NCI-H2196 (cell line): Measurements from ENCODE around the gene ESR1.

Experiments used
- DNase-seq: peaks from one replicate; lab custom pipeline; 2025; ENCODE audit not compliant: unreplicated experiment; lab: John Stamatoyannopoulos, UW

Gene ESR1

GRCh38 chr6:152089992-152090391, 282.5 kb downstream of the ESR1 start:
- no peak for DNase-seq

DNA sequence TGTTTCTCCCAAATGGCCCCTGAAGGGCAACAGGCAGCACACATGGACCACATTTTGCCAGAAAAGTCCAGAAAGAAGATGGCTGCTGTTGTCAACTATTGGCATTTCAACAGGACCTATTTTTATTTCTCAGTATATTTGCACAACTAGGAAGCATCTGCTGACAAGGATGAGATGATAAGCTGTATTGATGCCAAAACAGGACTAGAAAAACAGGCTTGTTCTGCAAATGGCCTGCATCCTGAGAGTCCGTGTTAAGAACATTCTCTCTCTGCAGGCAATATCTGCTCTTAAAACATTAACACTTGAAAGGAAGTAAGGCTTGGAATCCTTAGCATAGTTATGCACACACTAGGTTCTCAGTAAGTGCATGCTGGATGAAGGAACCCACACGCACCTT, 283.7 kb downstream of the ESR1 start:
- no peak for DNase-seq

GRCh38 chr6:152091851-152092341, 284.4 kb downstream of the ESR1 start:
- DNase-seq: no peak

- DNase-seq: no peak
These were observed 286.2 kb downstream of the ESR1 start for GRCh38 chr6:152093711-152094110.

DNA sequence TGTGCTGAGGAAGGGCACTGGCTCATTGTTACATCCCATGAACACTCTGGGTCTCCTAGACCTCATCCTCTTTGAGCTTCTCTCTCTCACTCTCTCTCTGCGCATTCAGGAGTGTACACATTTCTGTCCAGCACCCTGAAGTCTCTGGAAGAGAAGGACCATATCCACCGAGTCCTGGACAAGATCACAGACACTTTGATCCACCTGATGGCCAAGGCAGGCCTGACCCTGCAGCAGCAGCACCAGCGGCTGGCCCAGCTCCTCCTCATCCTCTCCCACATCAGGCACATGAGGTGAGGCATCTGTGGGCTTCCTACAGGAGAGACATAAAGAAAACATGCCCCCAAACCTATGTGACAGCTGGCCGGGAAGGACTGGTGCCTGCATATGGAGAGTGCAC, 286.8 kb downstream of the ESR1 start:
- DNase-seq: no peak

DNA sequence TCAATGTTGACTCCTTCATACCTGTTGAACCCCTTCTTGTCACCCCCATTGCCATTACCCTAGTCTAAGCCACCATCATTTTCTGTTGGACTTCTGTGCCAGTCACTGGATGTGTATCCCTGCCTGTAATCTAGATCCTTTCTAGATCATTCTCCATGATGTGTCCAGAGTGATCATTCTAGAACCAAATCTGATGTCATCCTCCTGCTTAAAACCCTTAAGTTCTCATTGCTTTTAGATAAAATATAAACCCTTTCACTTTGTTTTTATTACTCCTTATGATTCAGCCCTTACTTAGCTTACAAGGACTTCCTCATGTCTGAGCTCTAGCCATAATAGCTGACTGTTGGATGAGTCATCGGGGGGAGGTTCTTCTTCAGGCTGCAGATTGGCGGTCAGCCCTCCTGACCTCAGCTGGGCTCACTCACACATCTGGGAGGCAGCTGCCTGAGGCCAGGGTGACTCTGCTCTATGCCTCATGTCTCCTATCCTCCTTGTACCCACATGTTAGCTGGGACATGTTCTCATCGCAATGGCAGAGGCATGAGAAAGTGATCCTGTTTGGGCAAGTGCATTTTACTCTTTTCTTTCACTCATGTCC, 287.6 kb downstream of the ESR1 start:
- DNase-seq: peak; percentile 4

GRCh38 chr6:152096863-152097496, 289.5 kb downstream of the ESR1 start:
- DNase-seq: no peak

DNA sequence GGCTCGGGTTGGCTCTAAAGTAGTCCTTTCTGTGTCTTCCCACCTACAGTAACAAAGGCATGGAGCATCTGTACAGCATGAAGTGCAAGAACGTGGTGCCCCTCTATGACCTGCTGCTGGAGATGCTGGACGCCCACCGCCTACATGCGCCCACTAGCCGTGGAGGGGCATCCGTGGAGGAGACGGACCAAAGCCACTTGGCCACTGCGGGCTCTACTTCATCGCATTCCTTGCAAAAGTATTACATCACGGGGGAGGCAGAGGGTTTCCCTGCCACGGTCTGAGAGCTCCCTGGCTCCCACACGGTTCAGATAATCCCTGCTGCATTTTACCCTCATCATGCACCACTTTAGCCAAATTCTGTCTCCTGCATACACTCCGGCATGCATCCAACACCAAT, 291.2 kb downstream of the ESR1 start:
- DNase-seq: no peak

DNA sequence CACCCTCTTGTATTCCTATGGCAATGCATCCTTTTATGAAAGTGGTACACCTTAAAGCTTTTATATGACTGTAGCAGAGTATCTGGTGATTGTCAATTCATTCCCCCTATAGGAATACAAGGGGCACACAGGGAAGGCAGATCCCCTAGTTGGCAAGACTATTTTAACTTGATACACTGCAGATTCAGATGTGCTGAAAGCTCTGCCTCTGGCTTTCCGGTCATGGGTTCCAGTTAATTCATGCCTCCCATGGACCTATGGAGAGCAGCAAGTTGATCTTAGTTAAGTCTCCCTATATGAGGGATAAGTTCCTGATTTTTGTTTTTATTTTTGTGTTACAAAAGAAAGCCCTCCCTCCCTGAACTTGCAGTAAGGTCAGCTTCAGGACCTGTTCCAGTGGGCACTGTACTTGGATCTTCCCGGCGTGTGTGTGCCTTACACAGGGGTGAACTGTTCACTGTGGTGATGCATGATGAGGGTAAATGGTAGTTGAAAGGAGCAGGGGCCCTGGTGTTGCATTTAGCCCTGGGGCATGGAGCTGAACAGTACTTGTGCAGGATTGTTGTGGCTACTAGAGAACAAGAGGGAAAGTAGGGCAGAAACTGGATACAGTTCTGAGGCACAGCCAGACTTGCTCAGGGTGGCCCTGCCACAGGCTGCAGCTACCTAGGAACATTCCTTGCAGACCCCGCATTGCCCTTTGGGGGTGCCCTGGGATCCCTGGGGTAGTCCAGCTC, 292.1 kb downstream of the ESR1 start:
- DNase-seq: no peak

DNA sequence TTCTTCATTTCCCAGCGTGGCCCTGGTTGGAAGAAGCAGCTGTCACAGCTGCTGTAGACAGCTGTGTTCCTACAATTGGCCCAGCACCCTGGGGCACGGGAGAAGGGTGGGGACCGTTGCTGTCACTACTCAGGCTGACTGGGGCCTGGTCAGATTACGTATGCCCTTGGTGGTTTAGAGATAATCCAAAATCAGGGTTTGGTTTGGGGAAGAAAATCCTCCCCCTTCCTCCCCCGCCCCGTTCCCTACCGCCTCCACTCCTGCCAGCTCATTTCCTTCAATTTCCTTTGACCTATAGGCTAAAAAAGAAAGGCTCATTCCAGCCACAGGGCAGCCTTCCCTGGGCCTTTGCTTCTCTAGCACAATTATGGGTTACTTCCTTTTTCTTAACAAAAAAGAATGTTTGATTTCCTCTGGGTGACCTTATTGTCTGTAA, 292.7 kb downstream of the ESR1 start:
- DNase-seq: no peak

DNA sequence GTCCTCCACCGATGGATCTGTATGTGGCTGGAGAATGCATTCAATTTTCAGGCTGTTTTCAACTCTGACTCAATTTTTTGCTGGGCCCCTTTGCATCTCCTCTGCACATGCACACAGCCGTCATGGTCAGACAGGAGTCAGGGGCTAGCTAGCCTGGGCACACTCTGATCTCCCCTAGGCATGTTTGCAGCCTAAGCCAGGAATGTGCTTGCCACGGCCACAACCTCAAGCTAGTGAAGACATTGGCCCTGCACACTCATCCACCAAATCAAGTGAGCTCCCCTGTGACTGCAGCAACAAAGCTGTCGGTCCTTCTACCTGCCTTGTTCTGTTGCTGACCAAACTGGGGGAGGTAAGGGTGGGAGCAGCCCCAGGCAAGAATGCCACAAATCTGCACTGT, 300.5 kb downstream of the ESR1 start:
- DNase-seq: no peak

DNA sequence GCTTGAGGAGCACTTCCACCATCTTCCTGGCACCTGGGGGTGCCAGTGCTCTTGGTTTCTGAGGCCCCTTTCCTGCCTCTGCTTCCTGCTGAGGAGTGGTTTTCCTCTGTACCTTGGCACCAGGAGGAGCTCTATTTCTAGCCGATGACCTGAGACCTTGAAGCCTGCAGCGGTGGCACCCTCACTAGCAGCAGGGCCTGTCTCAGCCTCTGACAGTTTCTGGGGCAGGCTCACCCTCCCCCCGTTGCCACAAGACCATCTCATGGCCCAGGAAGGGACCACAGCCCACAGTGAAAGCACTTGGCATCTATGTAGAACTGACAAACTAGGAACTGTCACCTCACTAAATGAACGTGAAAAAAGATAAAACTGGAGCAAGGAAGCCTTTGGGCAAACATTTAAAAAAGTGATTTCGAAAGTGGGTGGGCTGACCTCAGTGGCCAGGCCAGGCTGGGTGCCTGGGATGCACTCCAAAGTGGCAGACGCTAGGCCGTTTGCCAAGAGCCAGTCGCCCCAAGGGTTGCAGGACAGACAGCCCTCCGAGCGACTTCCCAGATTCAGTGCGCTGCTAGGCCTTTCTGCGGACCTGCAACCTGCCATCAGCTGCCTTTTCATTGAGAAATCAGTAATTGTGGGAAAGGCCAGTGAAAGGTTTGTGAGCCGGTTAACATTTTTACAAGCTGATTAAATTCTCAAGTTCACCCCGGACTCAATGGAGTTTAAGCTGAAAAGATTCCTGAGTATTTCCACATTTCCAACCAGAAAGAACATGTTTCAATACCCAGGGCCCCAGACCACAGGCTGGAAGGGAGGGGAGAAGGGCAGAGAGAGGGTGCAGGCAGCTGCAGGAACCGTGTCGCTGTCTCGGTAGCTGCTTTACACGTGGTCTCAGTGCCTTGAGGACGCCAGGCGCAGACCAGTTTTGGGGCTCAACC, 303.7 kb downstream of the ESR1 start:
- no peak for DNase-seq

GRCh38 chr6:152112491-152113261, 305.2 kb downstream of the ESR1 start:
- DNase-seq: no peak

GRCh38 chr6:152117156-152118133, 310.0 kb downstream of the ESR1 start:
- DNase-seq: no peak

DNA sequence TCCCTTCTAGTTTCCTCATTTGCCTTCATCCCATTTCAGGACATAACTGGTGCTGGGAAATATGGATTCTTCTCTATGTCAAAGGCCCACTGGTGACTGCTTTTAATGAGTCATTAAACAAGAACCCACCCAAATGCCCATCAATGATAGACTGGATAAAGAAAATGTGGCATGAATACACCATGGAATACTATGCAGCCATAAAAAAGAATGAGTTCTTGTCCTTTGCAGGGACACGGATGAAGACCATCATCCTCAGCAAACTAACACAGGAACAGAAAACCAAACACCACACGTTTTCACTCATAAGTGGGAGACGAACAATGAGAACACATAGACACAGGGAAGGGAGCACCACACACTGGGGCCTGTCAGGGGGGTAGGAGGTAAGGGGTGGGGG, 310.7 kb downstream of the ESR1 start:
- DNase-seq: no peak

GRCh38 chr6:152118678-152119077, 311.2 kb downstream of the ESR1 start:
- DNase-seq: no peak

DNA sequence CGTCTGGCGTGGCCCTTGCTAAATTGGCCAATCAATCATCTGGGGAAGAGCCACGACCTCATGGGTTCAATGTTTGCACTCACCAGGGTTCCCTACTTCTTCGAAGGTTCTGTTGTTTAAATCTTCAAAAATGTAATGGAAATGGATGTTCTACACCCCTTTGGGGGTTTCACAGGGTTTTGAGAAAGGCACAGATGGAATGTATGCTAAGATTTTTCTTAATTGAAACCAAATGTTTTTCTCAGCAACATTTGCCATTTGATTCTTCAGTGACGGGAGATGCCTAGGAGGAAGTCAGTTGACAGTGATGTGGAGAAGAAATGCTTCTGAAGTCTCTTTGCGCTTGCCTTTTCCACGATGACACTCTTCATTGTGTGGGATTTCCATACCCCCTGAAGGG, 312.3 kb downstream of the ESR1 start:
- DNase-seq: no peak

- DNase-seq: no peak
These were observed 314.4 kb downstream of the ESR1 start for GRCh38 chr6:152121910-152122309.

DNA sequence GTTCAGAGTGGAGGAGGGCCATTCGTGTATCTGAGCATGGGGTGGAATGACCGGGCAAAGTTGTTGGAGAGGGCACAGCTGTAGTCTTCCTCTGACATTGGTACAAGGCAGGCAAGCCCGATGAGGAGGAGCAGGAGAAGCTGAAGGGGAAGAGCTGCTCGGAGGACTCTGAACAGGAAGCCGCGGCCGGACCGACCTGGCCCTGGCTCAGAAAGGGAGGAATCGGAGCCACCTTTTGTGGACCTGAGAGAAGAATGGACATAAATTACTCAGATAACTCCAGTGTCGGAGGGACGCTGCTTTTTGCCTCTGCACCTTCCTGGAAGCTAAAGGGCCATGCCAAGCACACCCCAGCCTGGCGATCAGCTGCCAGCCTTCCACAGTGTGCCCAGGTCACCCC, 315.0 kb downstream of the ESR1 start:
- no peak for DNase-seq
